Spleen (tissue), 11 donors: Measurements from ENCODE around the gene SLC35B4. TPM values are rescaled to one million over a fixed set of nuclear protein-coding genes. Genes with fewer than 3 reads are reported as not detected.

Experiments used
- DNase-seq: peaks from one replicate; pipeline ENCODE4 v3.0.0-alpha.2; 2020
- H3K27ac ChIP-seq, 8 donors: fragments of 200-600 bp; sonication (generic) in 7 of 8; 1 replicate in 4 of 8; 2 replicates in 4 of 8; pipeline versions ENCODE4 v1.5.0 to v1.8.0; 2016 to 2021; ENCODE audit warnings: inconsistent platforms in 4 of 8, mild to moderate bottlenecking in 4 of 8, moderate library complexity in 1 of 8
- H3K27me3 ChIP-seq, 7 donors: fragments of 200-600 bp; sonication (generic) in 6 of 7; replicated peaks in 1 of 7; 1 replicate in 4 of 7; 2 replicates in 3 of 7; pipeline versions ENCODE4 v1.5.0 to v1.8.0; 2016 to 2021; ENCODE audit warnings: inconsistent platforms in 3 of 7, mild to moderate bottlenecking in 1 of 7
- H3K36me3 ChIP-seq, 6 donors: fragments of 200-600 bp; sonication (generic) in 5 of 6; 1 replicate in 4 of 6; 2 replicates in 2 of 6; pipeline versions ENCODE4 v1.5.0 to v1.8.0; 2016 to 2021; ENCODE audit warnings: inconsistent platforms in 2 of 6
- H3K4me1 ChIP-seq, 6 donors: fragments of 200-600 bp; sonication (generic) in 5 of 6; 1 replicate in 3 of 6; 2 replicates in 3 of 6; pipeline versions ENCODE4 v1.5.0 to v1.8.0; 2016 to 2021; ENCODE audit warnings: inconsistent platforms in 3 of 6
- H3K4me3 ChIP-seq, 8 donors: fragments of 200-600 bp; sonication (generic) in 7 of 8; 1 replicate in 4 of 8; 2 replicates in 4 of 8; pipeline versions ENCODE4 v1.5.0 to v1.8.0; 2016 to 2021; ENCODE audit warnings: inconsistent platforms in 4 of 8, mild to moderate bottlenecking in 4 of 8, moderate library complexity in 2 of 8
- H3K9me3 ChIP-seq, 8 donors: fragments of 200-600 bp; sonication (generic) in 7 of 8; 1 replicate in 4 of 8; 2 replicates in 4 of 8; pipeline versions ENCODE4 v1.5.0 to v1.8.0; 2016 to 2021; ENCODE audit warnings: inconsistent platforms in 4 of 8
- CTCF ChIP-seq, 11 experiments: fragments of 200-600 bp in 7 of 11; fragments of 450-650 bp in 4 of 11; sonication (generic) in 4 of 11; IDR thresholded peaks in 8 of 11; conservative IDR thresholded peaks in 3 of 11; 1 replicate in 7 of 11; 2 replicates in 4 of 11; pipeline versions ENCODE4 v1.4.0 to v1.8.0; 2016 to 2021; ENCODE audit warnings: antibody characterized with exemption in 11 of 11, inconsistent platforms in 4 of 11, mild to moderate bottlenecking in 1 of 11
- POLR2A ChIP-seq, 3 donors: fragments of 450-650 bp; IDR thresholded peaks; one replicate each; pipeline ENCODE4 v1.5.1; 2017; ENCODE audit warnings: antibody characterized with exemption in 3 of 3, mild to moderate bottlenecking in 1 of 3
- POLR2AphosphoS5 ChIP-seq, 3 donors: sonication (generic); formaldehyde crosslinking; IDR thresholded peaks; one replicate each; pipeline ENCODE4 v1.5.1; 2017; ENCODE audit warnings: antibody characterized with exemption in 3 of 3
- WGBS, 5 donors: extraction: QIAGEN DNeasy Blood & Tissue Kit in 3 of 5; methylation state at CpG; one replicate each; pipeline versions ENCODE4 v1.1.5 to v1.1.7; 2013 to 2018; 5-methylcytosine and 5-hydroxymethylcytosine counted together
- intact Hi-C: fragments of 100-400 bp; cut with DNase I; formaldehyde crosslinking; loops from one replicate; pipeline ENCODE4 v1.15.0; 2023; ENCODE audit warnings: low total_unique reads
- polyA plus RNA-seq, 3 donors: library from polyadenylated mRNA; stranded (reverse); fragments of 200-250 nt; gene quantifications; one replicate each; pipeline ENCODE4 v1.2.1, GENCODE V29; 2013
- total RNA-seq, 7 donors: library from RNA; depleted of rRNA in 3 of 7; stranded (reverse); fragments of >200 nt in 3 of 7; fragmentation: NEBNext Ultra II Directional in 4 of 7; extraction: Animal tissue kit (Norgen Biotek cat#: 25700) in 4 of 7; gene quantifications; one replicate each; pipeline versions ENCODE4 v1.1.0 to v1.2.1, GENCODE V29; 2016 to 2021
- donor health status: healthy with polysubstance abuse.
- donor health status: DM: no; HTN: no; CAD: no; lungs with moderate emphysema.
- donor health status: DM: no; HTN: no; CAD: no.
- donor health status: Bipolar disorder and iron deficiency.
- donor health status: healthy.
- donor health status: DM: no; HTN: no; CAD: no.
- donor health status: DM: yes; HTN: yes; CAD: no.

Gene SLC35B4
- total and polyA plus RNA-seq, 10 donors: 3.4 to 19.0 (median 11.9) TPM

GRCh38 chr7:134332892-134333291 is 16.2 kb upstream of the SLC35B4 start:
- Histone ChIP-seq H3K36me3 (no peaks in the 10 kb centered on the region), H3K27me3 (peaks cover 0 to 40% (median 0%) of the 10 kb centered on the region in 7 donors), H3K27ac (no peak overlapping the region), H3K4me1 (no peaks in the 10 kb centered on the region), H3K9me3 (peaks cover 0 to 4% (median 0%) of the 10 kb centered on the region in 8 donors), H3K4me3 (no peak overlapping the region)
- TF ChIP-seq POLR2AphosphoS5 (IDR thresholded peaks at IDR 0.05): no peak
- no peak for TF ChIP-seq POLR2A (IDR thresholded peaks at IDR 0.05)
- TF ChIP-seq CTCF (IDR thresholded peaks at IDR 0.05 in 8 of 11, conservative IDR thresholded peaks at IDR 0.05 in 3 of 11): no peak
- 81 to 95% (median 86%) methylated on average over 1 of the region's 1 CpG for WGBS, 5 donors
- intact Hi-C loops: no loop called here
- DNase-seq: no peak

- no peaks in the 10 kb centered on the region for H3K4me1 ChIP-seq
These were observed 14.7 kb upstream of the SLC35B4 start for GRCh38 chr7:134331393-134331792.

GRCh38 chr7:134330974-134331373 is 14.2 kb upstream of the SLC35B4 start:
- TF ChIP-seq POLR2A (IDR thresholded peaks at IDR 0.05) (no peak), POLR2AphosphoS5 (IDR thresholded peaks at IDR 0.05) (no peak), CTCF (IDR thresholded peaks at IDR 0.05 in 8 of 11, conservative IDR thresholded peaks at IDR 0.05 in 3 of 11) (no peak)
- DNase-seq: no peak
- Histone ChIP-seq H3K4me3 (no peak overlapping the region), H3K36me3 (no peaks in the 10 kb centered on the region), H3K4me1 (no peaks in the 10 kb centered on the region), H3K27me3 (peaks cover 0 to 31% (median 0%) of the 10 kb centered on the region in 7 donors), H3K9me3 (peaks cover 0 to 8% (median 0%) of the 10 kb centered on the region in 8 donors), H3K27ac (no peak overlapping the region)
- 68 to 76% (median 74%) methylated on average over 4 of the region's 4 CpGs for WGBS, 5 donors
- intact Hi-C loops: no loop called here

More at GRCh38 chr7:134331393-134331792, 14.7 kb upstream of the SLC35B4 start:
- no peak overlapping the region for H3K27ac ChIP-seq
- WGBS, 5 donors: 89 to 97% (median 95%) methylated on average over 7 of the region's 7 CpGs
- H3K36me3 ChIP-seq: no peaks in the 10 kb centered on the region
- H3K27me3 ChIP-seq: peaks cover 0 to 31% (median 0%) of the 10 kb centered on the region in 7 donors
- H3K9me3 ChIP-seq: peaks cover 0 to 8% (median 0%) of the 10 kb centered on the region in 8 donors
- no peak overlapping the region for H3K4me3 ChIP-seq
- intact Hi-C loops: no loop called here
- no peak for DNase-seq
- no peak for TF ChIP-seq POLR2AphosphoS5 (IDR thresholded peaks at IDR 0.05)
- TF ChIP-seq CTCF (IDR thresholded peaks at IDR 0.05 in 8 of 11, conservative IDR thresholded peaks at IDR 0.05 in 3 of 11): no peak
- TF ChIP-seq POLR2A (IDR thresholded peaks at IDR 0.05): no peak

- no peak for TF ChIP-seq CTCF (IDR thresholded peaks at IDR 0.05 in 8 of 11, conservative IDR thresholded peaks at IDR 0.05 in 3 of 11)
- TF ChIP-seq POLR2A (IDR thresholded peaks at IDR 0.05): no peak
- TF ChIP-seq POLR2AphosphoS5 (IDR thresholded peaks at IDR 0.05): no peak
- Histone ChIP-seq H3K27me3 (peaks cover 0 to 28% (median 0%) of the 10 kb centered on the region in 7 donors), H3K9me3 (peaks cover 0 to 4% (median 0%) of the 10 kb centered on the region in 8 donors), H3K4me3 (no peak overlapping the region), H3K27ac (no peak overlapping the region), H3K36me3 (no peaks in the 10 kb centered on the region), H3K4me1 (no peaks in the 10 kb centered on the region)
- intact Hi-C loops: no loop called here
- no peak for DNase-seq
- WGBS, 5 donors: 42 to 62% (median 58%) methylated on average over 4 of the region's 4 CpGs
These were observed 13.1 kb upstream of the SLC35B4 start for GRCh38 chr7:134329614-134330346.
